ENCODE data around the gene SLC9B1.
A peak's percentile ranks its signal among the peaks of the same experiment; 100 is the strongest.

The SLC9B1 gene, protein sequence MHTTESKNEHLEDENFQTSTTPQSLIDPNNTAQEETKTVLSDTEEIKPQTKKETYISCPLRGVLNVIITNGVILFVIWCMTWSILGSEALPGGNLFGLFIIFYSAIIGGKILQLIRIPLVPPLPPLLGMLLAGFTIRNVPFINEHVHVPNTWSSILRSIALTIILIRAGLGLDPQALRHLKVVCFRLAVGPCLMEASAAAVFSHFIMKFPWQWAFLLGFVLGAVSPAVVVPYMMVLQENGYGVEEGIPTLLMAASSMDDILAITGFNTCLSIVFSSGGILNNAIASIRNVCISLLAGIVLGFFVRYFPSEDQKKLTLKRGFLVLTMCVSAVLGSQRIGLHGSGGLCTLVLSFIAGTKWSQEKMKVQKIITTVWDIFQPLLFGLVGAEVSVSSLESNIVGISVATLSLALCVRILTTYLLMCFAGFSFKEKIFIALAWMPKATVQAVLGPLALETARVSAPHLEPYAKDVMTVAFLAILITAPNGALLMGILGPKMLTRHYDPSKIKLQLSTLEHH

DNA sequence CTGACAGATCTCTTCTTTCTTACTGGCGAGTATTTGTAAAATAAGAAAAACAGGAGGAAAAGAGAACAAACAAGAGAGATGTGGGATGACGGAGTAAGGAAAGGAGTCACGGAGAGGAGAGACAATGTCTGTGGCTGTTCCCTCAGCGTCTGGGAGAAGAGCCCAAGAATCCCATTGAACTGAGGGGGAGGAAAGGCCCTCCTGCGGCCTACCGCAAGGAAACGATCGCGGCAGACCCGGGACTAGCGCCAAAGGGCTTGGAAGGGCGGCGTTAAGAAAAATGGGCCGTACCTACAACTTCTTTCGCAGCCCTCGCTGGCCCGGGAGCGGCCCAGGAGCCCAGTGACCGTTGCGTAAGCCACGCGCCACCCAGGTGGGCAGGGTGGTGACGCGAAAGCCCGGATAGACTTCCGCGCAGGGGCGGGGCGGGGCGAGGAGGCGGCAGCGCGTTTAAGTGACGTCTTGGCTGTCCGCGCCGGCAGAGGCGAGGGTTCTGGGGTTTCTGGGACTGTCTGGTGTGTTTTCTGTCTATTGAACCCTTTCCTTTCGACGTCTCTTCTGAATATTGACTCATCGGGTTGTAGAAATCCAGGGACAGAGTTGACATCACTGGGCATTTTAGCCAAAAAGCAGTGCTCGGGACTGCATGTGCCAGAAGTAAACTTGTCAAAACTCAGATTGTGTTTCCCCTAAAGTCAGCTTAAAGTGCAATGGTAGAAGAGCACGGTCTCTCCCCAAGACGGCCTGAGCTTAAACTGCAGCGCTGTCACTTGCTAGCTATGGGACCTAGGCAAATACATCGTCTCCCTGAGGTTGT lies at the start of gene SLC9B1:
SLC9B1 (minus strand) TSS at position 398 of the 817 bp plus-strand sequence. CDS start 27,994 bp downstream, outside the sequence.
- H3K27me3 ChIP-seq (ENCODE audit: control insufficient read depth in 5 of 5, insufficient read depth in 4 of 5, low read length in 5 of 5), result no peaks in the 10 kb centered on the region

DNA sequence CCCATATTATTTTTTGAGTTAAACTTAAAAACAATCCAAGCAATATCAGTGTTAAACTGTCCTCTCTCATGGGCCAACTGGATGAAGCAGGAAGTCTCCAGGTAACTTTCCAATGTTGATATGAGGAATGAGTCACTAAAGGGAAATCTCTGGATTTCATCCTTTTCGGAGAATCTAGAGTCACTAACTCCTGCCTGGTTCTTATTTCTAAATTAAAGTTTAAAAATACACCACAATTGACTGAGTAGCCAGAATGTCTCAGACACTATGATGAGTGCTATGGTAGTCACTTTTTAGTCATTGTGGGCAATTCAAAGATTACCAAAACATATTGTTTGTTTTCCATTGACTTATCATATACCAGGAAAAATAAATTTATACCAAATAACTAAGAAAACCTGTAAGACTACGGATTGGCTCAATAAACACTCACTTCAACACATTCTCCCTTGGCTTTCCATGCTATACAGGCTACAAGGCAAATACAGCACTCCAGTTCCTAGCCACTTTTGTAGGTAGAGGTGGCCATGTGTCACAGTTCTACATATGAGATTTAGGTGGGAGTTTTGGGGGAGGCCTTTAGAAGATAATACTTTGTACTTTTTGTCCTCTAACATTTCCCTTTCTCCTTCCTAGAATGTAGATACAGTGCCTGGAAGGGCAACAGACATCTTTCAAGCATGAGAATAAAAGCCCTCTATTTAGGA lies 48.5 kb upstream of the SLC9B1 start:
- H3K27ac ChIP-seq (ENCODE audit: low read depth, low read length), result no peak overlapping the region
- no peak overlapping the region for H3K4me3 ChIP-seq (ENCODE audit: low read depth in 1 of 5, low read length in 5 of 5)
- no peaks in the 10 kb centered on the region for H3K9me3 ChIP-seq (ENCODE audit: control insufficient read depth in 5 of 5, low read length in 5 of 5)
- H3K4me1 ChIP-seq (ENCODE audit: control insufficient read depth in 5 of 5, insufficient read depth in 5 of 5, low read length in 5 of 5), result no peaks in the 10 kb centered on the region
- no peak overlapping the region for H3K9ac ChIP-seq (ENCODE audit: low read length in 5 of 5)
- no peaks in the 10 kb centered on the region for H3K27me3 ChIP-seq (ENCODE audit: control insufficient read depth in 5 of 5, insufficient read depth in 4 of 5, low read length in 5 of 5)
- peaks cover 0 to 5% (median 4%) of the 10 kb centered on the region in 5 donors for H3K36me3 ChIP-seq (ENCODE audit: control insufficient read depth in 5 of 5, insufficient read depth in 5 of 5, low read length in 5 of 5)

More for the DNA sequence above, at the start of gene SLC9B1:
- peak within 1 kb of the TSS; percentile 72 to 88 (median 75) for H3K4me3 ChIP-seq (ENCODE audit: low read depth in 1 of 5, low read length in 5 of 5)
- H3K27ac ChIP-seq (ENCODE audit: low read depth, low read length), result peak within 1 kb of the TSS; percentile 88
- peaks cover 0 to 17% (median 9%) of the 10 kb centered on the region in 5 donors for H3K4me1 ChIP-seq (ENCODE audit: control insufficient read depth in 5 of 5, insufficient read depth in 5 of 5, low read length in 5 of 5)
- H3K9ac ChIP-seq (ENCODE audit: low read length in 5 of 5), result peak within 1 kb of the TSS; percentile 78 to 94 (median 88)
- H3K36me3 ChIP-seq (ENCODE audit: control insufficient read depth in 5 of 5, insufficient read depth in 5 of 5, low read length in 5 of 5), result no peaks in the 10 kb centered on the region
- H3K9me3 ChIP-seq (ENCODE audit: control insufficient read depth in 5 of 5, low read length in 5 of 5), result no peaks in the 10 kb centered on the region

DNA sequence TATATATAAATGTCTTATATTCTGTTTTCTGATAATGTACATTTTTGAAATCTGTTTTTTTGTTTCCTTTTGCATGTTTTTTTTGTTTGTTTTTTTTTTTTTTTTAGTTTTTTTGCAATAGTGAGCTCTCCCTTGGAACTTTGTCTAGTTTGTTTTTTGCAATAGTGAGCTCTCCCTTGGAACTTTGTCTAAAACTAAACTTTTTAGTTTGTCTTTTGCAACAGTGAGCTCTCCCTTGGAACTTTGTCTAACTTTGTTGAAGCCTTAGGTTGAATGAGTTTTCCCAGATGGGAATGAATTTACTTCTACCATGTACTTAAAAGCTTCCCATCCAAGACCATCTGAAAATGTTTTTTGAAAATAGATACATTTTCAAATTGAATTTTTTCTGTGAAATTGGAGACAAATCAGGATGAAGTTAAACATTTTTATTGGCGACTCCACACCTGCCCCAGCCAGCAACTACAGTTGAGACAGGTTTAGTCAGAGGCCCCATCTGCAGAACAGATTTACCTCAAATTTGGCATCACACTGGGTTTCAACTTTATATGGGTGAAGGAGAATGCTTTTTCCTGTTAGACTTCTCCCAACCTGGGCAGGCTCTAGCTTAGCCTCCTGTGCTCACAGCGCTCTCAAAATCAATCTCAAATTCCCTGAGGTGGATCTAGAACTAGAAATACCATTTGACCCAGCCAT lies 41.1 kb upstream of the SLC9B1 start:
- no peak overlapping the region for H3K27ac ChIP-seq (ENCODE audit: low read depth, low read length)
- H3K36me3 ChIP-seq (ENCODE audit: control insufficient read depth in 5 of 5, insufficient read depth in 5 of 5, low read length in 5 of 5), result peaks cover 0 to 4% (median 0%) of the 10 kb centered on the region in 5 donors
- no peak overlapping the region for H3K4me3 ChIP-seq (ENCODE audit: low read depth in 1 of 5, low read length in 5 of 5)
- H3K27me3 ChIP-seq (ENCODE audit: control insufficient read depth in 5 of 5, insufficient read depth in 4 of 5, low read length in 5 of 5), result no peaks in the 10 kb centered on the region
- no peaks in the 10 kb centered on the region for H3K9me3 ChIP-seq (ENCODE audit: control insufficient read depth in 5 of 5, low read length in 5 of 5)
- H3K4me1 ChIP-seq (ENCODE audit: control insufficient read depth in 5 of 5, insufficient read depth in 5 of 5, low read length in 5 of 5), result no peaks in the 10 kb centered on the region
- no peak overlapping the region for H3K9ac ChIP-seq (ENCODE audit: low read length in 5 of 5)

DNA sequence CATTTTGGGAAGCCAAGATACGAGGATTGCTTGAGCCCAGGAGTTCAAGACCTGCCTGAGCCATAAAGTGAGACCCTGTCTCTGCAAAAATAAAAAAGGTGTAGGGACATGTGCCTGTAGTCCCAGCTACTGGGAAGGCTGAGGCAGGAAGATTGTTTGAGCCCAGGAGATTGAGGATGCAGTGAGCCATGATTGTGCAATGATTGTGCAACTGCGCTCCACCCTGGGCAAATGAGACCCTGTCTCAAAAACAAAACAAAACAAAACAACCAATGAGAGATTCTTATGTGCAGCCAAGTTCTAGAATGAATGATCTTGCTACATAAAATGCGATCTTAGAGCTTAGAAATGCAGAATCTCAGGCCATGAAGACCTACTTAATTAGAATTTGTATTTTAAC lies 34.5 kb upstream of the SLC9B1 start:
- no peak overlapping the region for H3K4me3 ChIP-seq (ENCODE audit: low read depth in 1 of 5, low read length in 5 of 5)
- peaks cover 0 to 5% (median 1%) of the 10 kb centered on the region in 5 donors for H3K36me3 ChIP-seq (ENCODE audit: control insufficient read depth in 5 of 5, insufficient read depth in 5 of 5, low read length in 5 of 5)
- no peak overlapping the region for H3K27ac ChIP-seq (ENCODE audit: low read depth, low read length)
- no peak overlapping the region for H3K9ac ChIP-seq (ENCODE audit: low read length in 5 of 5)
- peaks cover 0 to 4% (median 0%) of the 10 kb centered on the region in 5 donors for H3K4me1 ChIP-seq (ENCODE audit: control insufficient read depth in 5 of 5, insufficient read depth in 5 of 5, low read length in 5 of 5)
- H3K27me3 ChIP-seq (ENCODE audit: control insufficient read depth in 5 of 5, insufficient read depth in 4 of 5, low read length in 5 of 5), result no peaks in the 10 kb centered on the region
- no peaks in the 10 kb centered on the region for H3K9me3 ChIP-seq (ENCODE audit: control insufficient read depth in 5 of 5, low read length in 5 of 5)

DNA sequence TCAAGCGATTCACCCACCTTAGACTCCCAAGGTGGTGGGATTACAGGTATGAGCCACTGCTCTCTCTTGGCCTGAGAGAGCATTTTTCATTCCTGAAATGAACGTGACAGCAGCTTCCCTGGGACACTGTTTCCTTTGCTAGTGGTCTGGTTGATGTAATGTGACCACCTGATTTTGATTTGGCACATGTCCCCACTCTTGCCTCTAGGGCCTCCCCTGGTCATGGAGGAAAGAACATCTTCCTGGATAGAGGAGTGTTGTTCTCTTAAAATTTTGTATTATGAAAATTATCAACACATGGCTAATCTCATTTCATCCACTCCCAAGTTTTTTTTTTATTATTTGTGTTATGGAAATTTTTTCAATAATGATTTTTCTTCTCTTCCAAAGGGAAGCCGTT lies 33.3 kb upstream of the SLC9B1 start:
- Histone ChIP-seq H3K27me3 (ENCODE audit: control insufficient read depth in 5 of 5, insufficient read depth in 4 of 5, low read length in 5 of 5) (no peaks in the 10 kb centered on the region), H3K4me3 (ENCODE audit: low read depth in 1 of 5, low read length in 5 of 5) (no peak overlapping the region), H3K4me1 (ENCODE audit: control insufficient read depth in 5 of 5, insufficient read depth in 5 of 5, low read length in 5 of 5) (peaks cover 0 to 4% (median 0%) of the 10 kb centered on the region in 5 donors), H3K27ac (ENCODE audit: low read depth, low read length) (no peak overlapping the region), H3K9ac (ENCODE audit: low read length in 5 of 5) (no peak overlapping the region), H3K9me3 (ENCODE audit: control insufficient read depth in 5 of 5, low read length in 5 of 5) (no peaks in the 10 kb centered on the region), H3K36me3 (ENCODE audit: control insufficient read depth in 5 of 5, insufficient read depth in 5 of 5, low read length in 5 of 5) (peaks cover 4 to 10% (median 5%) of the 10 kb centered on the region in 5 donors)

DNA sequence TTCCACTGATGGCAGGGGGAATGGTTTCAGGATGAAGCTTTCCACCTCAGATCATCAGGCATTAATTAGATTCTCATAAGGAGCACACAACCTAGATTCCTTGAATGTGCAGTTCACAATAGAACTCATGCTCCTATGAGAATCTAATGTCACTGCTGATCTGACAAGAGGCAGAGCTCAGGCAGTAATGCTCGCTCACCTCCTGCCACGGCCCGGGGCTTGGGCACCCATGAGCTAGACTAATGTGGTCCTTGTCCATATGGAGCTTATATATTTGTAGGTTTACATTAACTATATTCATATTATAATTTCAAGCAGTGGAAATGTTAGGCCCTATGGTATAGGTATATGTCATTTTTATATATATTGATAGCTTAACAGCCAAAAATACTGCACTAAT lies 32.6 kb upstream of the SLC9B1 start:
- Histone ChIP-seq H3K9me3 (ENCODE audit: control insufficient read depth in 5 of 5, low read length in 5 of 5) (no peaks in the 10 kb centered on the region), H3K27ac (ENCODE audit: low read depth, low read length) (no peak overlapping the region), H3K4me1 (ENCODE audit: control insufficient read depth in 5 of 5, insufficient read depth in 5 of 5, low read length in 5 of 5) (peaks cover 0 to 4% (median 0%) of the 10 kb centered on the region in 5 donors), H3K36me3 (ENCODE audit: control insufficient read depth in 5 of 5, insufficient read depth in 5 of 5, low read length in 5 of 5) (peaks cover 4 to 10% (median 5%) of the 10 kb centered on the region in 5 donors), H3K4me3 (ENCODE audit: low read depth in 1 of 5, low read length in 5 of 5) (no peak overlapping the region), H3K9ac (ENCODE audit: low read length in 5 of 5) (no peak overlapping the region), H3K27me3 (ENCODE audit: control insufficient read depth in 5 of 5, insufficient read depth in 4 of 5, low read length in 5 of 5) (no peaks in the 10 kb centered on the region)

DNA sequence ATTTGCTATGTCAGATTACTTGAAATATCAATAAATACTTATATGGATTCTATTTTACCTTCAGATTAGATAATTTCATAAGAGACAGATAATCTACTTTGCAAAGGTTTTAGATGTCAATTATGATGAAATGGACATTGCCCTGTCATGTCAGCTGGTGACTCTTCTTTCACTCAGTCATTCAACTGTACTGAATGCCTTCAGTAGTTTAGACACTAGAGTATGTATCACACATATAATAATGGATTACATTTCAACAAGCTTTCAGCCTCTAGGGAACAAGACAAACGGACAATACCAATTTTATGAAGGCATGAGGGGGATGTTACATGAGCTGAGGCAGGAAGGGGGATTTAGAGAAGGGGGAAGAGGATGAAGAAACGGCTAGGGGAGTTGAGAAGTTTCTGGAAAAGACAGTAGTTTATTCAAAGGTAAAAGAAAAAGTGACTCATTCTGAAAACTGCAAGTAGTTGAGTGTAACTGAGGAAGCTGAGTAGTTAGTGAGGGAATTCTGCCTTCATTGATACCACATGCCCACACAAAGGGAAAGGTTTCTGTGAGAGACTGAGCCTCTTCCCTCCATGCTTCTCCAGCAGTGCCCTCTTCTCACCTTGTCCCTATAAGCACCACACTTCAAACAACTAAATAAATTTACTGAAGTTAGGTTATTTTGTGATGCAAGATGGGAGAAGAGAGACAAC lies 31.4 kb upstream of the SLC9B1 start:
- Histone ChIP-seq H3K4me1 (ENCODE audit: control insufficient read depth in 5 of 5, insufficient read depth in 5 of 5, low read length in 5 of 5) (peaks cover 0 to 4% (median 0%) of the 10 kb centered on the region in 5 donors), H3K36me3 (ENCODE audit: control insufficient read depth in 5 of 5, insufficient read depth in 5 of 5, low read length in 5 of 5) (peaks cover 5 to 10% (median 6%) of the 10 kb centered on the region in 5 donors), H3K27ac (ENCODE audit: low read depth, low read length) (no peak overlapping the region), H3K9me3 (ENCODE audit: control insufficient read depth in 5 of 5, low read length in 5 of 5) (no peaks in the 10 kb centered on the region), H3K4me3 (ENCODE audit: low read depth in 1 of 5, low read length in 5 of 5) (no peak overlapping the region), H3K9ac (ENCODE audit: low read length in 5 of 5) (no peak overlapping the region), H3K27me3 (ENCODE audit: control insufficient read depth in 5 of 5, insufficient read depth in 4 of 5, low read length in 5 of 5) (no peaks in the 10 kb centered on the region)

DNA sequence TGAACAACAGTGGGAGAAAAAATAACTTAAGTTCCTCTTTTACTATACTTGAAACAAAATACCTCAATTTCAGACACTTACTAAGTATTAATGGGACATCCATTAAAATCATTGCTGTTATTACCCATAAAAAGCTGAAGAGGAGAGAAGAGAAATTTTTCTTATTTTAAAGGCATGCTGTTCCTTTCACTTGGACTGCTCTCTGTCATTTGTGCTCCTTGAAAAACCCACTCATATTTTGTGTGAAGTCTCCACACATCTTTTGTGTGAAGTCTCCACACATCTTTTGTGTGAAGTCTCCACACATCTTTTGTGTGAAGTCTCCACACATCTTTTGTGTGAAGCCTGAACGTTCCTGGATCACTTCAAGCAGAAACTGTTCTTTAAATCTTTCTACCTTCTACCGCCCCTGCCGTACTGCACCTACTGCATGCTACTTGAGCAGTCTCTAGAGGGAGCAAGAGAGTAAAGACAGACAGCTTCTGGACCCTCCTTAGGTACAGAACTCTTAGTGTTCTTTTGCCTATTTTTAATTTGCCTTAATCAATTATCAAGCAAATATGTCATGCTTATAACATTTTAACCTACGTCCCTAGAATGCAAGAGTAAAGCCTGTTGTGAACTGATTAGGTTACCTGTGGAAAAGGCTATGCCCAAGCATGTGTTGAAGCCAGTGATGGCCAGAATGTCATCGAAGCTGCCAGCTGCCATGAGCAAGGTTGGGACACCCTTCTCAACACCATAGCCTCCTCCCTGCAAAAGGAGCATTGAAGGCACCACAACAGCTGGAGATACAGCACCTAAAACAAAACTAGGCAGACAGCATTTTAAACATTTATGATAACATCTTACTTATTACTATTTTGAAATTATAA lies 27.1 kb upstream of the SLC9B1 start:
- no peak overlapping the region for H3K9ac ChIP-seq (ENCODE audit: low read length in 5 of 5)
- no peaks in the 10 kb centered on the region for H3K4me1 ChIP-seq (ENCODE audit: control insufficient read depth in 5 of 5, insufficient read depth in 5 of 5, low read length in 5 of 5)
- no peaks in the 10 kb centered on the region for H3K27me3 ChIP-seq (ENCODE audit: control insufficient read depth in 5 of 5, insufficient read depth in 4 of 5, low read length in 5 of 5)
- peaks cover 5 to 18% (median 14%) of the 10 kb centered on the region in 5 donors for H3K36me3 ChIP-seq (ENCODE audit: control insufficient read depth in 5 of 5, insufficient read depth in 5 of 5, low read length in 5 of 5)
- no peak overlapping the region for H3K27ac ChIP-seq (ENCODE audit: low read depth, low read length)
- no peaks in the 10 kb centered on the region for H3K9me3 ChIP-seq (ENCODE audit: control insufficient read depth in 5 of 5, low read length in 5 of 5)
- H3K4me3 ChIP-seq (ENCODE audit: low read depth in 1 of 5, low read length in 5 of 5), result no peak overlapping the region
